GM23338 (cell line): ENCODE measurements around the gene DNAI7. TPM values are rescaled to one million over a fixed set of nuclear protein-coding genes. Genes with fewer than 3 reads are reported as not detected.

Experiments
- ATAC-seq: fragments of 200-7000 bp; cut with Tn5 transposase; 3 replicates; pipeline ENCODE4 v1.9.1; 2020
- DNase-seq: peaks from one replicate; pipeline ENCODE4 v3.0.0-alpha.2; 2015; ENCODE audit warnings: low spot score
- H2AFZ ChIP-seq: fragments of 200-600 bp; sonication (generic); 2 replicates; pipeline ENCODE4 v1.8.0; 2016; ENCODE audit warnings: antibody characterized with exemption, mild to moderate bottlenecking, moderate library complexity
- H3F3A ChIP-seq: fragments of 200-600 bp; sonication (generic); replicated peaks from 2 replicates; pipeline ENCODE4 v1.8.0; 2017; ENCODE audit warnings: antibody characterized with exemption, mixed run types, low read depth
- H3K27ac ChIP-seq: fragments of 200-600 bp; sonication (generic); 2 replicates; pipeline ENCODE4 v1.6.1; 2016; ENCODE audit warnings: low read depth
- H3K27me3 ChIP-seq: fragments of 200-600 bp; sonication (generic); 2 replicates; pipeline ENCODE4 v1.8.0; 2016; ENCODE audit warnings: mild to moderate bottlenecking, mixed run types, moderate library complexity; ENCODE audit not compliant: insufficient read depth
- H3K36me3 ChIP-seq: fragments of 200-600 bp; sonication (generic); 2 replicates; pipeline ENCODE4 v1.8.0; 2016; ENCODE audit warnings: mild to moderate bottlenecking; ENCODE audit not compliant: insufficient read depth
- H3K4me1 ChIP-seq: fragments of 200-600 bp; sonication (generic); 2 replicates; pipeline ENCODE4 v1.8.0; 2016; ENCODE audit warnings: mild to moderate bottlenecking, moderate library complexity; ENCODE audit not compliant: insufficient read depth
- H3K4me2 ChIP-seq: fragments of 200-600 bp; sonication (generic); 2 replicates; pipeline ENCODE4 v1.7.1; 2017; ENCODE audit warnings: mixed run types
- H3K4me3 ChIP-seq: fragments of 200-600 bp; sonication (generic); 2 replicates; pipeline ENCODE4 v1.6.1; 2016; ENCODE audit warnings: mixed run types
- H3K79me2 ChIP-seq: fragments of 200-600 bp; sonication (generic); replicated peaks from 2 replicates; pipeline ENCODE4 v1.8.0; 2017; ENCODE audit warnings: mild to moderate bottlenecking; ENCODE audit not compliant: insufficient read depth
- H3K9me2 ChIP-seq: fragments of 200-600 bp; sonication (generic); 2 replicates; pipeline ENCODE4 v1.8.0; 2017; ENCODE audit not compliant: insufficient read depth
- H4K20me1 ChIP-seq: fragments of 200-600 bp; sonication (generic); replicated peaks from 2 replicates; pipeline ENCODE4 v1.8.0; 2017; ENCODE audit warnings: mild to moderate bottlenecking; ENCODE audit not compliant: insufficient read depth
- H3K27ac Mint-ChIP-seq: 2 replicates; pipeline ENCODE4 v1.8.0; 2020; ENCODE audit warnings: inconsistent platforms, mild to moderate bottlenecking, moderate library complexity, mixed read lengths
- H3K27me3 Mint-ChIP-seq: 3 replicates; pipeline ENCODE4 v1.8.0; 2022; ENCODE audit warnings: low read depth, mild to moderate bottlenecking, moderate library complexity, mixed read lengths, inconsistent platforms; ENCODE audit not compliant: insufficient read depth, poor library complexity
- H3K36me3 Mint-ChIP-seq: 3 replicates; pipeline ENCODE4 v1.8.0; 2021; ENCODE audit warnings: low read depth, mild to moderate bottlenecking, inconsistent platforms, moderate library complexity, mixed read lengths
- H3K4me1 Mint-ChIP-seq: 3 replicates; pipeline ENCODE4 v1.8.0; 2020; ENCODE audit warnings: mild to moderate bottlenecking, inconsistent platforms, mixed read lengths
- H3K4me3 Mint-ChIP-seq: 3 replicates; pipeline ENCODE4 v1.8.0; 2021; ENCODE audit warnings: moderate library complexity, mild to moderate bottlenecking, inconsistent platforms, mixed read lengths
- H3K9me3 Mint-ChIP-seq: 3 replicates; pipeline ENCODE4 v1.8.0; 2020; ENCODE audit warnings: moderate library complexity, mild to moderate bottlenecking, inconsistent platforms, mixed read lengths
- CREB1 ChIP-seq: fragments of 250-450 bp; sonication (Bioruptor Pico); IDR thresholded peaks from 2 replicates; pipeline ENCODE4 v1.5.0; 2020; ENCODE audit warnings: low read depth, mild to moderate bottlenecking, moderate library complexity
- CTCF ChIP-seq, 2 experiments: fragments of 200-600 bp in 1 of 2; sonication (generic) in 1 of 2; conservative IDR thresholded peaks; 2 replicates each; pipeline versions ENCODE4 v1.5.1 to v1.6.1; 2016 to 2017; ENCODE audit warnings: antibody characterized with exemption in 2 of 2, low read depth in 2 of 2, mild to moderate bottlenecking in 2 of 2, moderate library complexity in 1 of 2
- ETS1 ChIP-seq: IDR thresholded peaks from 2 replicates; pipeline ENCODE4 v1.6.1; 2016; ENCODE audit warnings: antibody characterized with exemption
- EZH2 ChIP-seq: fragments of 200-600 bp; sonication (generic); IDR thresholded peaks from one replicate; pipeline ENCODE4 v1.8.0; 2017; ENCODE audit warnings: antibody characterized with exemption, mild to moderate bottlenecking, low read depth; ENCODE audit not compliant: unreplicated experiment
- JUNB ChIP-seq: IDR thresholded peaks from one replicate; pipeline ENCODE4 v1.6.1; 2016; ENCODE audit warnings: antibody characterized with exemption; ENCODE audit not compliant: unreplicated experiment
- NANOG ChIP-seq: IDR thresholded peaks from 2 replicates; pipeline ENCODE4 v1.6.1; 2016; ENCODE audit warnings: antibody characterized with exemption, borderline replicate concordance
- POLR2AphosphoS5 ChIP-seq: IDR thresholded peaks from 2 replicates; pipeline ENCODE4 v1.6.1; 2016; ENCODE audit warnings: antibody characterized with exemption, low read depth
- STAT1 ChIP-seq: IDR thresholded peaks from one replicate; pipeline ENCODE4 v1.6.1; 2016; ENCODE audit warnings: antibody characterized with exemption; ENCODE audit not compliant: unreplicated experiment
- ZNF114 ChIP-seq: fragments of 250-450 bp; sonication (Bioruptor Pico); IDR thresholded peaks from 2 replicates; pipeline ENCODE4 v1.5.0; 2020; ENCODE audit warnings: mild to moderate bottlenecking, moderate library complexity
- ZNF462 ChIP-seq: fragments of 250-450 bp; sonication (Bioruptor Pico); IDR thresholded peaks from 2 replicates; pipeline ENCODE4 v1.5.0; 2020; ENCODE audit warnings: mild to moderate bottlenecking, moderate library complexity
- polyA plus RNA-seq: library from polyadenylated mRNA; unstranded; fragments of >200 nt; fragmentation: Nextera tagmentation; extraction: Ambion mirVana; gene quantifications from 2 replicates; pipeline ENCODE4 v1.2.1, GENCODE V29; 2016
- total RNA-seq: library from RNA; depleted of rRNA; stranded (reverse); fragments of >200 nt; shearing (Covaris generic); gene quantifications from 2 replicates; pipeline ENCODE4 v1.2.3, GENCODE V29; 2014

Gene DNAI7
- total and polyA plus RNA-seq, 2 experiments from 2014 or later, result 0.08 TPM; not detected in 1

- H3K4me3 ChIP-seq, result no peak overlapping the region
- Mint-ChIP-seq H3K4me3 (no peak overlapping the region), H3K27ac (no peak overlapping the region), H3K9me3 (no peaks in the 10 kb centered on the region), H3K4me1 (peaks cover 14% of the 10 kb centered on the region), H3K36me3 (no peaks in the 10 kb centered on the region), H3K27me3 (no peaks in the 10 kb centered on the region)
- H3K27ac ChIP-seq, result no peak overlapping the region
- no peaks in the 10 kb centered on the region for H3K27me3 ChIP-seq
- no peaks in the 10 kb centered on the region for H3F3A ChIP-seq
- no peaks in the 10 kb centered on the region for H3K79me2 ChIP-seq
- no peaks in the 10 kb centered on the region for H3K4me1 ChIP-seq
- no peak overlapping the region for H3K4me2 ChIP-seq
- DNase-seq (no peak), ATAC-seq (no peak)
- H4K20me1 ChIP-seq, result no peaks in the 10 kb centered on the region
- no peaks in the 10 kb centered on the region for H3K9me2 ChIP-seq
- no peaks in the 10 kb centered on the region for H3K36me3 ChIP-seq
- no peak overlapping the region for H2AFZ ChIP-seq
- TF ChIP-seq JUNB (no peak), ZNF114 (CRISPR knock-in tag) (no peak), NANOG (no peak), STAT1 (no peak), EZH2 (no peak), ZNF462 (CRISPR knock-in tag) (no peak), CREB1 (CRISPR knock-in tag) (no peak)
Observed at GRCh38 chr12:25131270-25131669, 63.7 kb downstream of the DNAI7 start.

GRCh38 chr12:25130741-25131188, 64.2 kb downstream of the DNAI7 start:
- H3K27ac Mint-ChIP-seq, result no peak overlapping the region
- Histone ChIP-seq H3K9me2 (no peaks in the 10 kb centered on the region), H2AFZ (no peak overlapping the region), H3K27me3 (no peaks in the 10 kb centered on the region), H3K36me3 (no peaks in the 10 kb centered on the region), H3K4me2 (no peak overlapping the region), H3K4me3 (no peak overlapping the region), H3K4me1 (no peaks in the 10 kb centered on the region), H4K20me1 (no peaks in the 10 kb centered on the region), H3K27ac (no peak overlapping the region), H3K79me2 (no peaks in the 10 kb centered on the region), H3F3A (no peaks in the 10 kb centered on the region)
- H3K4me1 Mint-ChIP-seq, result peaks cover 17% of the 10 kb centered on the region
- no peaks in the 10 kb centered on the region for H3K27me3 Mint-ChIP-seq
- no peaks in the 10 kb centered on the region for H3K36me3 Mint-ChIP-seq
- DNase-seq, result peak; percentile 75
- no peaks in the 10 kb centered on the region for H3K9me3 Mint-ChIP-seq
- no peak for TF ChIP-seq EZH2
- TF ChIP-seq ETS1, result no peak
- peak in 1 of 2 experiments; percentile 82; a peak in 3 of 4 replicates for TF ChIP-seq CTCF (conservative IDR thresholded peaks at IDR 0.05; ENCODE audit: low read depth in 2 of 2)
- no peak for TF ChIP-seq POLR2AphosphoS5
- H3K4me3 Mint-ChIP-seq, result no peak overlapping the region
- no peak for ATAC-seq
